ENCODE data around the gene STK25.

The STK25 gene

GRCh38 chr2:241489733-241490680, 18.4 kb downstream of the STK25 start:
- H3K4me3 ChIP-seq (ENCODE audit: low read length): no peak overlapping the region
- H3K9ac ChIP-seq (ENCODE audit: low read depth, low read length): no peak overlapping the region
- 95% methylated on average over 15 of the region's 15 CpGs for whole genome bisulfite sequencing
- H3K4me1 ChIP-seq (ENCODE audit: insufficient read depth, low read length): no peaks in the 10 kb centered on the region
- peaks cover 17% of the 10 kb centered on the region for H3K36me3 ChIP-seq (ENCODE audit: insufficient read depth, low read length)
- no peaks in the 10 kb centered on the region for H3K27me3 ChIP-seq (ENCODE audit: insufficient read depth, low read length)
- H3K27ac ChIP-seq (ENCODE audit: low read depth, low read length): no peak overlapping the region
- H3K9me3 ChIP-seq (ENCODE audit: insufficient read depth, low read depth, low read length): no peaks in the 10 kb centered on the region

DNA sequence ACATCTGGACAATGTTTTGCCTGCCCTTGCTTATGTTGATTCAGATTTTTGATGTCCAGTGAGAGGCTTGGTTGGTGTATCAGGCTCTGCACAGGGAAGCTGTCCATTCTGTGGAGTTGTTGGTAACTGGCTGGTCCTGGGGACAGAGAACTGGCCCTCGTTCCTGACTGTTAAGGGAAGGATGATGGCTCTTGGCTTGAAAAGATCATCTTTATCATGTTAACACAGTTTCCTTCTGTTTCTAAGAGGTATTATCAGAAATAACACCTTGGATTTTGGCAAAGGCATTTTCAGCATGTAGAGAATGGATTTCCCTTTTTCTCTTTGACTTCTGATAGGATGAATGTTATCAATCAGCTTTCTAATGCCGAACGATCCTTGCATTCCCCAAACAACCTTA, 19.3 kb downstream of the STK25 start:
- no peaks in the 10 kb centered on the region for H3K9me3 ChIP-seq (ENCODE audit: insufficient read depth, low read depth, low read length)
- H3K4me3 ChIP-seq (ENCODE audit: low read length): no peak overlapping the region
- H3K9ac ChIP-seq (ENCODE audit: low read depth, low read length): no peak overlapping the region
- 100% methylated on average over 3 of the region's 3 CpGs for WGBS
- H3K27ac ChIP-seq (ENCODE audit: low read depth, low read length): no peak overlapping the region
- H3K36me3 ChIP-seq (ENCODE audit: insufficient read depth, low read length): peaks cover 8% of the 10 kb centered on the region
- no peaks in the 10 kb centered on the region for H3K27me3 ChIP-seq (ENCODE audit: insufficient read depth, low read length)
- no peaks in the 10 kb centered on the region for H3K4me1 ChIP-seq (ENCODE audit: insufficient read depth, low read length)

DNA sequence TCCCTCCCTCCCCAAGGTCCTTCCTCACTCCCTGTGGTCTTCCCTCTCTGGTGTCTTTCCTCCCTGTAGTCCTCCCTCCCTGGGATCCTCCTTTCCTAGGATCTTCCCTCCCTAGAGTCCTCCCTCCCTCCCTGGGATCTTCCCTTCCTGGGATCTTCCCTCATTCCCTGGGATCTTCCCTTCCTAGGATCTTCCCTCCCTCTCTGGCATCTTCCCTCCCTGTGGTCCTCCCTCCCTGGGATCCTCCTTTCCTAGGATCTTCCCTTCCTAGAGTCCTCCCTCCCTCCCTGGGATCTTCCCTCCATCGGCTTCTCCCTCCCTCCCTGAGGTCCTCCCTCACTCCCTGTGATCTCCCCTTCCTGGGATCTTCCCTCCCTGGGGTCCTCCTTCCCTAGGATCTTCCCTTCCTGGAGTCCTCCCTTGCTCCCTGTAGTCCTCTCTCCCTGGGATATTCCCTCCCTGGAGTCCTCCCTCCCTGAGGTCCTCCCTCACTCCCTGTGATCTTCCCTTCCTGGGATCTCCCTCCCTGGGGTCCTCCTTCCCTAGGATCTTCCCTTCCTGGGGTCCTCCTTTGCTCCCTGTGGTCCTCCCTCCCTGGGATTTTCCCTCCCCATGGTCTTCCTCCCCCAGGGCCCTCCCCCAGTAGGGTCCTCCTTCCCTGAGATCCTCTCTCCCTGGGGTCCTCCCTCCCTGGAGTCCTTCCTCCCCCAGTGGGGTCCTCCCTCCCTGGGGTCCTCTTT, 23.0 kb downstream of the STK25 start:
- Histone ChIP-seq H3K4me3 (ENCODE audit: low read length) (no peak overlapping the region), H3K9ac (ENCODE audit: low read depth, low read length) (no peak overlapping the region), H3K27ac (ENCODE audit: low read depth, low read length) (no peak overlapping the region), H3K9me3 (ENCODE audit: insufficient read depth, low read depth, low read length) (no peaks in the 10 kb centered on the region), H3K36me3 (ENCODE audit: insufficient read depth, low read length) (no peaks in the 10 kb centered on the region), H3K27me3 (ENCODE audit: insufficient read depth, low read length) (no peaks in the 10 kb centered on the region), H3K4me1 (ENCODE audit: insufficient read depth, low read length) (no peaks in the 10 kb centered on the region)
- 86% methylated on average over 1 of the region's 1 CpG for WGBS

- Histone ChIP-seq H3K27ac (ENCODE audit: low read depth, low read length) (no peak overlapping the region), H3K4me1 (ENCODE audit: insufficient read depth, low read length) (no peaks in the 10 kb centered on the region), H3K27me3 (ENCODE audit: insufficient read depth, low read length) (no peaks in the 10 kb centered on the region), H3K36me3 (ENCODE audit: insufficient read depth, low read length) (no peaks in the 10 kb centered on the region), H3K9ac (ENCODE audit: low read depth, low read length) (no peak overlapping the region), H3K4me3 (ENCODE audit: low read length) (no peak overlapping the region), H3K9me3 (ENCODE audit: insufficient read depth, low read depth, low read length) (no peaks in the 10 kb centered on the region)
- WGBS: 94% methylated on average over 9 of the region's 9 CpGs
Observed at GRCh38 chr2:241483305-241483704, 25.1 kb downstream of the STK25 start.

DNA sequence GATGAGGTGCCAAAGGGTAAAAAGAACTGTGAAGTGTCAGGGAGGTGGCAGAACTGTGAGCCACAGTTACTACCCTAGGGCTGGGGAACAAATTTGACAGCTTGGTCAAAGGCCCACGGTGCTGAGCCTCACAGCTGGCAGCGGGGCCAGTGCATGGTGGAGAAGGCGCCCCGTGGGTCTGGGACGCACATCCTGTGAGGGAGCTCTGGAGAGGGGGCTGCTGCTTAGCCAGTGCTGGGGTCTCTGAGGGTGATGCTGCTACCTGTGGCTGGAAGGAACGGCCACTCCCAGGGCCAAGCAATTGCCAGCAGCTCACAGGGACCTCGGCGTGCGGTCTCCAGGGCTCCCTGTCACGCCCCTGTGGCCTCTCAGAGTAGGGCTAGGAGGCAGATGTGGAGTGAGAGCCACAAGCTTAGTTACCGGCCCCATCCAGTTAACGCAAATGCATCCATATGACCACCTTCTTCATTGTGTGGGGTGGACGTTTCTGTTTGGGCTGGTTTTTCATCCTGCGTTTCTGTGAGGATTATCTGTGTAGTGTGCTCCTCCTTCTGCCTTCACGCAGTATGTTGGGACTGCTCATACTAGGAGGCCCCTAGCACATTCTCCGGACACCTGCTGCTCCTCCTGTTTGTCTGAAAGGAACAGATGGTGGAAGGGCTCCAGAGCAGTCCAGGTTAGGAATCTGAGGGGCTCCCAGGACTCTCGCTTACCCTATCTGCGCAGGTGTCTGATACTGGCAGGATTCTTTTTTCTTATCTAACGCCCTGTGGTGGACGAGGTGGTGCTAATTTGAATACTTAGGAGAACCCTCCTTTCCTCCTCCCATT, 26.0 kb downstream of the STK25 start:
- Histone ChIP-seq H3K9ac (ENCODE audit: low read depth, low read length) (no peak overlapping the region), H3K9me3 (ENCODE audit: insufficient read depth, low read depth, low read length) (no peaks in the 10 kb centered on the region), H3K36me3 (ENCODE audit: insufficient read depth, low read length) (no peaks in the 10 kb centered on the region), H3K4me3 (ENCODE audit: low read length) (no peak overlapping the region), H3K27me3 (ENCODE audit: insufficient read depth, low read length) (no peaks in the 10 kb centered on the region), H3K27ac (ENCODE audit: low read depth, low read length) (no peak overlapping the region), H3K4me1 (ENCODE audit: insufficient read depth, low read length) (no peaks in the 10 kb centered on the region)
- 87% methylated on average over 20 of the region's 20 CpGs for WGBS

GRCh38 chr2:241481687-241482086, 26.7 kb downstream of the STK25 start:
- WGBS: 100% methylated on average over 1 of the region's 1 CpG
- Histone ChIP-seq H3K9ac (ENCODE audit: low read depth, low read length) (no peak overlapping the region), H3K4me3 (ENCODE audit: low read length) (no peak overlapping the region)

DNA sequence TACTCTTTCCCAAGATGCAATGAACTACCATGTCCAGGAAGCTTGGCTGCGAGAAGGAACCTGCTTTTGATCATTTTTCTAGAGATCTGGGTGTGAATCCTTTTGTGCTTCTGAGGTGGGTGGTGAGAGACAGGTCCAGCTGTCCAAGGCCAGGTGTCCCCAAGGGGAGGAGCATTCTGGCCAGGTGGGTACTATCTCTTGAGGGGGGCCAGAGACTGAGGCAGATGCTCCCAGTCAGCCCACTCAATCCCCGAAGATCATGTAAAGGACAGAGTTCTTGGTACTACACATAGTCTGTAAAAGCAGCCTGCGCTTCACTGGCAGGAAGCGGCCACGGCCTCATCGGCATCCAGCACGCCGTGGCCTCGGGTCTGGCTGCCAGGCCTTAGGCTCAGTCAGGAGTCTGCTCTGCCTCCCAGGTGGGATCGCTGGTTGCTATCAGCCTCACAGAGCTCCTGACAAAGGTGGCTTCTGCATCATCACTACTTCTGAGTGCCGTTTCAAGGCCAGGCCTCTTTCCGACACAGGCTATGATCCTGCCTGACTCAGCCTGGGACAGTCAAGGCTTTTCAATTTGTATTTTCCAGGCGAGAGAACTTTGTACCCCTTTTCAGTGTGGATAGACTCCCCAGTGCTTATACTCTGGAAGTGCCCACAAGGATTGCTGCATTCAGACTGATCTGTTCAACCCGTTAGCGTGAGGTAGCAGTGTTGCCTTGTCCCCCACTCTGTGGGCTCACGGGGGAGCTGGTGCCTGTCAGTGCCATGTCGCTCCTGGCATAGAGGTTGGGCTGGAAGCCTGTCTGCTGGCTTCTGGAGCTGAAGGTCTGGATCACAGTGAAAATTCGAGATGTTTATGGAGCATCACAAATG, 29.1 kb downstream of the STK25 start:
- H3K4me1 ChIP-seq (ENCODE audit: insufficient read depth, low read length): no peaks in the 10 kb centered on the region
- WGBS: 94% methylated on average over 18 of the region's 18 CpGs

More at GRCh38 chr2:241481687-241482086, 26.7 kb downstream of the STK25 start:
- Histone ChIP-seq H3K4me1 (ENCODE audit: insufficient read depth, low read length) (no peaks in the 10 kb centered on the region), H3K9me3 (ENCODE audit: insufficient read depth, low read depth, low read length) (no peaks in the 10 kb centered on the region), H3K36me3 (ENCODE audit: insufficient read depth, low read length) (no peaks in the 10 kb centered on the region), H3K27me3 (ENCODE audit: insufficient read depth, low read length) (no peaks in the 10 kb centered on the region), H3K27ac (ENCODE audit: low read depth, low read length) (no peak overlapping the region)

GRCh38 chr2:241478166-241478565, 30.2 kb downstream of the STK25 start:
- Histone ChIP-seq H3K9me3 (ENCODE audit: insufficient read depth, low read depth, low read length) (no peaks in the 10 kb centered on the region), H3K36me3 (ENCODE audit: insufficient read depth, low read length) (no peaks in the 10 kb centered on the region), H3K27ac (ENCODE audit: low read depth, low read length) (no peak overlapping the region), H3K4me1 (ENCODE audit: insufficient read depth, low read length) (no peaks in the 10 kb centered on the region), H3K27me3 (ENCODE audit: insufficient read depth, low read length) (no peaks in the 10 kb centered on the region), H3K4me3 (ENCODE audit: low read length) (no peak overlapping the region), H3K9ac (ENCODE audit: low read depth, low read length) (no peak overlapping the region)
- WGBS: 95% methylated on average over 8 of the region's 8 CpGs

More for the DNA sequence above, 29.1 kb downstream of the STK25 start:
- Histone ChIP-seq H3K9me3 (ENCODE audit: insufficient read depth, low read depth, low read length) (no peaks in the 10 kb centered on the region), H3K4me3 (ENCODE audit: low read length) (no peak overlapping the region), H3K9ac (ENCODE audit: low read depth, low read length) (no peak overlapping the region), H3K36me3 (ENCODE audit: insufficient read depth, low read length) (no peaks in the 10 kb centered on the region), H3K27me3 (ENCODE audit: insufficient read depth, low read length) (no peaks in the 10 kb centered on the region), H3K27ac (ENCODE audit: low read depth, low read length) (no peak overlapping the region)

GRCh38 chr2:241475267-241475666, 33.1 kb downstream of the STK25 start:
- no peak overlapping the region for H3K4me3 ChIP-seq (ENCODE audit: low read length)
- WGBS: 88% methylated on average over 3 of the region's 3 CpGs
- H3K36me3 ChIP-seq (ENCODE audit: insufficient read depth, low read length): no peaks in the 10 kb centered on the region
- no peaks in the 10 kb centered on the region for H3K4me1 ChIP-seq (ENCODE audit: insufficient read depth, low read length)
- no peaks in the 10 kb centered on the region for H3K27me3 ChIP-seq (ENCODE audit: insufficient read depth, low read length)
- no peak overlapping the region for H3K9ac ChIP-seq (ENCODE audit: low read depth, low read length)
- H3K27ac ChIP-seq (ENCODE audit: low read depth, low read length): no peak overlapping the region
- H3K9me3 ChIP-seq (ENCODE audit: insufficient read depth, low read depth, low read length): no peaks in the 10 kb centered on the region

DNA sequence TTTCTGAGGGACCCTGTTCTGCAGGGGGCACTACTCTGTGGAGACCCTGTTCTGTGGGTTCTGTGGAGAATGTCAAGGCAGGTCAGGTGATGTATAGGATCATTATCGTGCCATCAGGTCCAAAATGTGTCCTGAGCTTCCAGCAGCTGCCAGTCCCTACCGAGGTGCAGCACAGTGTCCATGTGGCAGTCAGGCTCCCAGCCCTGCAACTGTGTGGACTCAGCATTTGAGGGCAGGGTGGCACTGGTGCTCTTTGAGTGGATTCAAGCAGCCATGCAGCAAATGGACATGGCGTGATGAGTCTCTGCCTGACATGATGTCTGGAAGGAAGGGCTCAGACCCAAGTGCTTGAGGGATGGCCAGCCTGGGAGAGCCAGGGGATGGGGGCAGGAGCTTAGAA, 35.0 kb downstream of the STK25 start:
- WGBS: 91% methylated on average over 3 of the region's 3 CpGs
- no peaks in the 10 kb centered on the region for H3K27me3 ChIP-seq (ENCODE audit: insufficient read depth, low read length)

More for the DNA sequence above, 35.0 kb downstream of the STK25 start:
- Histone ChIP-seq H3K36me3 (ENCODE audit: insufficient read depth, low read length) (no peaks in the 10 kb centered on the region), H3K9me3 (ENCODE audit: insufficient read depth, low read depth, low read length) (no peaks in the 10 kb centered on the region), H3K4me1 (ENCODE audit: insufficient read depth, low read length) (no peaks in the 10 kb centered on the region), H3K27ac (ENCODE audit: low read depth, low read length) (no peak overlapping the region), H3K4me3 (ENCODE audit: low read length) (no peak overlapping the region), H3K9ac (ENCODE audit: low read depth, low read length) (no peak overlapping the region)
